Inflammatory macrophage treated with lipopolysaccharide for 4 hours (primary cell): ENCODE data around the gene ARID1B.

Experiments used
- DNase-seq: peaks from one replicate; pipeline ENCODE4 v3.0.0-alpha.2; 2020

The ARID1B gene

GRCh38 chr6:156998794-156999330 lies 221.7 kb downstream of the ARID1B start:
- no peak for DNase-seq

GRCh38 chr6:156999762-157000161 lies 222.6 kb downstream of the ARID1B start:
- DNase-seq = no peak

- no peak for DNase-seq
These were observed 224.5 kb downstream of the ARID1B start for GRCh38 chr6:157001716-157002115.

GRCh38 chr6:157002774-157003173 lies 225.6 kb downstream of the ARID1B start:
- DNase-seq = no peak

- DNase-seq = no peak
These were observed 228.8 kb downstream of the ARID1B start for GRCh38 chr6:157005940-157006339.

- DNase-seq = no peak
These were observed 231.4 kb downstream of the ARID1B start for GRCh38 chr6:157008568-157008967.

- no peak for DNase-seq
These were observed 235.2 kb downstream of the ARID1B start for GRCh38 chr6:157012355-157012754.

- no peak for DNase-seq
These were observed 236.6 kb downstream of the ARID1B start for GRCh38 chr6:157013649-157014304.

GRCh38 chr6:157014871-157015270 lies 237.7 kb downstream of the ARID1B start:
- no peak for DNase-seq

- no peak for DNase-seq
These were observed 239.8 kb downstream of the ARID1B start for GRCh38 chr6:157017022-157017421.

- DNase-seq = peak; percentile 17
These were observed 240.7 kb downstream of the ARID1B start for GRCh38 chr6:157017861-157018260.

- peak; percentile 66 for DNase-seq
These were observed 242.0 kb downstream of the ARID1B start for GRCh38 chr6:157019115-157019641.

- peak; percentile 43 for DNase-seq
These were observed 242.6 kb downstream of the ARID1B start for GRCh38 chr6:157019733-157020132.

- peak; percentile 49 for DNase-seq
These were observed 243.2 kb downstream of the ARID1B start for GRCh38 chr6:157020398-157020797.

- DNase-seq = peak; percentile 76
These were observed 243.7 kb downstream of the ARID1B start for GRCh38 chr6:157020881-157021343.

- DNase-seq = peak; percentile 88
These were observed 244.3 kb downstream of the ARID1B start for GRCh38 chr6:157021344-157021992.

- peak; percentile 89 for DNase-seq
These were observed 245.0 kb downstream of the ARID1B start for GRCh38 chr6:157021993-157022740.

GRCh38 chr6:157023958-157024357 lies 246.8 kb downstream of the ARID1B start:
- DNase-seq = peak; percentile 27

GRCh38 chr6:157024745-157025144 lies 247.6 kb downstream of the ARID1B start:
- peak; percentile 34 for DNase-seq

- DNase-seq = peak; percentile 40
These were observed 248.3 kb downstream of the ARID1B start for GRCh38 chr6:157025437-157025836.

- DNase-seq = no peak
These were observed 253.0 kb downstream of the ARID1B start for GRCh38 chr6:157029980-157030690.

GRCh38 chr6:157030755-157031154 lies 253.6 kb downstream of the ARID1B start:
- no peak for DNase-seq

GRCh38 chr6:157032923-157033322 lies 255.7 kb downstream of the ARID1B start:
- no peak for DNase-seq
